H9 (cell line): ENCODE data around the gene TRPM2. TPM values are rescaled to one million over a fixed set of nuclear protein-coding genes. Genes with fewer than 3 reads are reported as not detected.

Experiments
- DNase-seq: peaks from one replicate; pipeline ENCODE4 v3.0.0-alpha.2; 2017
- H2AFZ ChIP-seq: one replicate; pipeline ENCODE4 v1.6.1; 2013; ENCODE audit warnings: mild to moderate bottlenecking, low read length, control low read depth, moderate library complexity
- H2AK5ac ChIP-seq: 2 replicates; pipeline ENCODE4 v1.6.1; 2013; ENCODE audit warnings: low read length, control low read depth, mixed read lengths; ENCODE audit not compliant: insufficient read length
- H2BK120ac ChIP-seq: one replicate; pipeline ENCODE4 v1.6.1; 2013; ENCODE audit warnings: low read depth, mild to moderate bottlenecking, low read length, control low read depth, inconsistent platforms; ENCODE audit not compliant: poor library complexity, severe bottlenecking
- H2BK12ac ChIP-seq: 2 replicates; pipeline ENCODE4 v1.6.1; 2013; ENCODE audit warnings: low read length, control low read depth, mixed read lengths, low read depth; ENCODE audit not compliant: insufficient read length
- H2BK15ac ChIP-seq: 2 replicates; pipeline ENCODE4 v1.6.1; 2013; ENCODE audit warnings: low read depth, low read length, control low read depth
- H2BK20ac ChIP-seq: one replicate; pipeline ENCODE4 v1.6.1; 2013; ENCODE audit warnings: low read depth, mild to moderate bottlenecking, low read length, control low read depth, inconsistent platforms; ENCODE audit not compliant: poor library complexity, severe bottlenecking
- H2BK5ac ChIP-seq: 2 replicates; pipeline ENCODE4 v1.6.1; 2013; ENCODE audit warnings: low read length, control low read depth, mixed read lengths; ENCODE audit not compliant: insufficient read length
- H3K14ac ChIP-seq: 2 replicates; pipeline ENCODE4 v1.6.1; 2013; ENCODE audit warnings: low read length, control low read depth; ENCODE audit not compliant: insufficient read depth
- H3K18ac ChIP-seq: 2 replicates; pipeline ENCODE4 v1.6.1; 2013; ENCODE audit warnings: low read depth, mild to moderate bottlenecking, mixed read lengths, low read length, control low read depth; ENCODE audit not compliant: insufficient read length
- H3K23ac ChIP-seq: 2 replicates; pipeline ENCODE4 v1.6.1; 2013; ENCODE audit warnings: low read length, control low read depth, mixed read lengths, low read depth; ENCODE audit not compliant: insufficient read length
- H3K23me2 ChIP-seq: 2 replicates; pipeline ENCODE4 v1.6.1; 2013; ENCODE audit warnings: low read depth, mild to moderate bottlenecking, mixed read lengths, low read length, control low read depth; ENCODE audit not compliant: insufficient read length, poor library complexity, severe bottlenecking
- H3K27ac ChIP-seq: 2 replicates; pipeline ENCODE4 v1.5.1; 2013; ENCODE audit warnings: low read length, control low read depth, mixed read lengths, low read depth; ENCODE audit not compliant: insufficient read length
- H3K27me3 ChIP-seq: 2 replicates; pipeline ENCODE4 v1.6.1; 2013; ENCODE audit warnings: low read length, control low read depth, inconsistent platforms; ENCODE audit not compliant: insufficient read depth
- H3K4ac ChIP-seq: 2 replicates; pipeline ENCODE4 v1.6.1; 2013; ENCODE audit warnings: low read depth, mild to moderate bottlenecking, control low read depth, inconsistent platforms, low read length, moderate library complexity
- H3K4me1 ChIP-seq: 2 replicates; pipeline ENCODE4 v1.6.1; 2013; ENCODE audit warnings: low read length, control low read depth, inconsistent platforms; ENCODE audit not compliant: insufficient read depth
- H3K4me2 ChIP-seq: 2 replicates; pipeline ENCODE4 v1.6.1; 2013; ENCODE audit warnings: low read length, control low read depth, mixed read lengths; ENCODE audit not compliant: insufficient read length, insufficient read depth
- H3K56ac ChIP-seq: 2 replicates; pipeline ENCODE4 v1.6.1; 2013; ENCODE audit warnings: low read depth, mild to moderate bottlenecking, mixed read lengths, low read length, control low read depth; ENCODE audit not compliant: insufficient read length
- H3K79me1 ChIP-seq: 2 replicates; pipeline ENCODE4 v1.6.1; 2013; ENCODE audit warnings: low read depth, mild to moderate bottlenecking, moderate library complexity, low read length, control low read depth, inconsistent platforms; ENCODE audit not compliant: insufficient read depth, poor library complexity, severe bottlenecking
- H3K79me2 ChIP-seq: 2 replicates; pipeline ENCODE4 v1.6.1; 2013; ENCODE audit warnings: low read length, control low read depth, inconsistent platforms; ENCODE audit not compliant: insufficient read depth
- H3K9ac ChIP-seq: 2 replicates; pipeline ENCODE4 v1.6.1; 2013; ENCODE audit warnings: low read length, control low read depth, mixed read lengths; ENCODE audit not compliant: insufficient read length; ENCODE audit errors: extremely low read depth
- H3K9me3 ChIP-seq: one replicate; pipeline ENCODE4 v1.6.1; 2013; ENCODE audit warnings: low read depth, low read length, inconsistent platforms; ENCODE audit not compliant: control insufficient read depth
- H3T11ph ChIP-seq: one replicate; pipeline ENCODE4 v1.6.1; 2013; ENCODE audit warnings: mild to moderate bottlenecking, low read length, control low read depth, inconsistent platforms
- H4K20me1 ChIP-seq: one replicate; pipeline ENCODE4 v1.6.1; 2013; ENCODE audit not compliant: control insufficient read depth, insufficient read length, insufficient read depth
- H4K5ac ChIP-seq: 2 replicates; pipeline ENCODE4 v1.6.1; 2013; ENCODE audit warnings: low read depth, mild to moderate bottlenecking, mixed read lengths, low read length, control low read depth; ENCODE audit not compliant: insufficient read length
- H4K8ac ChIP-seq: replicated peaks from 2 replicates; pipeline ENCODE4 v1.6.1; 2013; ENCODE audit warnings: low read length, control low read depth, mixed read lengths, low read depth; ENCODE audit not compliant: insufficient read length
- H4K91ac ChIP-seq: 2 replicates; pipeline ENCODE4 v1.6.1; 2013; ENCODE audit warnings: low read depth, mild to moderate bottlenecking, moderate library complexity, mixed read lengths, low read length, control low read depth; ENCODE audit not compliant: insufficient read length
- H3K27ac Mint-ChIP-seq, 3 experiments: 2 replicates in 2 of 3; 3 replicates in 1 of 3; pipeline ENCODE4 v1.8.0; 2020 to 2021; ENCODE audit warnings: mixed read lengths in 3 of 3, mild to moderate bottlenecking in 1 of 3, moderate library complexity in 1 of 3
- H3K27me3 Mint-ChIP-seq: 2 replicates; pipeline ENCODE4 v1.8.0; 2021; ENCODE audit warnings: low read depth, mild to moderate bottlenecking, moderate library complexity, mixed read lengths
- H3K36me3 Mint-ChIP-seq, 3 experiments: 2 replicates in 2 of 3; 3 replicates in 1 of 3; pipeline ENCODE4 v1.8.0; 2020 to 2021; ENCODE audit warnings: low read depth in 3 of 3, mixed read lengths in 3 of 3; ENCODE audit not compliant: insufficient read depth in 1 of 3
- H3K4me1 Mint-ChIP-seq, 2 experiments: 2 replicates each; pipeline ENCODE4 v1.8.0; 2020; ENCODE audit warnings: mixed read lengths in 2 of 2
- H3K4me3 Mint-ChIP-seq, 2 experiments: 2 replicates in 1 of 2; 3 replicates in 1 of 2; pipeline ENCODE4 v1.8.0; 2020 to 2021; ENCODE audit warnings: mild to moderate bottlenecking in 2 of 2, mixed read lengths in 2 of 2, moderate library complexity in 1 of 2
- H3K9me3 Mint-ChIP-seq, 2 experiments: 2 replicates in 1 of 2; 3 replicates in 1 of 2; pipeline ENCODE4 v1.8.0; 2020; ENCODE audit warnings: mild to moderate bottlenecking in 2 of 2, mixed read lengths in 2 of 2, moderate library complexity in 1 of 2
- CTCF ChIP-seq: fragments of 200-600 bp; sonication (generic); conservative IDR thresholded peaks from 3 replicates; pipeline ENCODE4 v1.8.0; 2021; ENCODE audit warnings: antibody characterized with exemption, mild to moderate bottlenecking
- WGBS: extraction: QIAGEN DNeasy Blood & Tissue Kit; methylation state at CpG from one replicate; pipeline ENCODE4 v1.1.7; 2013; ENCODE audit warnings: missing lambda C conversion rate, low lambda C conversion rate, mixed read lengths; ENCODE audit not compliant: insufficient read length; ENCODE audit errors: extremely low coverage; 5-methylcytosine and 5-hydroxymethylcytosine counted together
- total RNA-seq: library from RNA; stranded (reverse); gene quantifications from 2 replicates; pipeline ENCODE4 v1.2.1, GENCODE V29; 2021

Gene TRPM2
- total RNA-seq, 1 experiment from 2014 or later: 0.68 TPM

DNA sequence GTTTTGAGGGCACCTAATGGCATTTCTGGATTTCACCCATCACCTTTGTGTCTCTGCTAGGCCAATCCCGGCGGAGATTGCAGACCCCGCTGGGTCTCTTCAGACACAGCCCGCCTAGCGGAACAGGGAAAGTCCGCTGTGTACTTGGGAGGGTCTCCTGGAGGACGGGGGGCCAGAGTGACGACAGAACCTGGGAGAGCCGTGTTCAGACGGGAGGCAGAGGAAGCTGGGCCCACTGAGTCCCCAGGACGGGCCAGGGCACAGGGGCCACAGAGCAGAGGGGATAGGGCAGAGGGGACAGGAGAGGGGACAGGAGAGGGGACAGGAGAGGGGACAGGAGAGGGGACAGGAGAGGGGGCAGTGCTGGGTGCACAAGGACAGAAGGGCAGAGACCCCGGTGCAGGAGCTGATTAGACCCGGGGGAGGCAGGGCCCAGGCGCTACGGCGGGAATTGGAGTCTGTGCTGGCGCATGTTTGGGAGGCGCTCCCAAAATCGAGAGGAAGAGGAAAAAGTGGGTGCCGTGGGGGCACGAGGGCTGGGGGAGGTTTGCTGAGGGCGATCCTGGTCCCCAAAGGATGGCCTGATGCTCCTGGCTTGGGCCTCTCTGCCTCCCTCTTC lies 12.7 kb downstream of the TRPM2 start:
- no peak overlapping the region for H3K4me2 ChIP-seq
- no peaks in the 10 kb centered on the region; a peak in 1 of 7 replicates for H3K36me3 Mint-ChIP-seq
- H3K4me1 Mint-ChIP-seq: peaks cover 2 to 9% of the 10 kb centered on the region in 2 experiments; a peak in 2 of 4 replicates
- no peak overlapping the region for H2BK120ac ChIP-seq
- H3K9me3 ChIP-seq: no peaks in the 10 kb centered on the region
- WGBS: no CpG with 5 or more reads among the region's 22 CpGs
- H3K79me2 ChIP-seq: no peaks in the 10 kb centered on the region
- no peak overlapping the region for H3K14ac ChIP-seq
- H3K56ac ChIP-seq: no peak overlapping the region
- no peak overlapping the region for H3T11ph ChIP-seq
- H3K23me2 ChIP-seq: peaks cover 3% of the 10 kb centered on the region
- H4K20me1 ChIP-seq: no peaks in the 10 kb centered on the region
- H3K27ac Mint-ChIP-seq: no peak overlapping the region
- H3K23ac ChIP-seq: no peak overlapping the region
- H4K5ac ChIP-seq: no peak overlapping the region
- no peak overlapping the region for H4K8ac ChIP-seq
- no peak overlapping the region for H2BK15ac ChIP-seq
- peaks cover 4% of the 10 kb centered on the region; the same call in 1 of the 2 replicates for H3K27me3 ChIP-seq
- H3K27me3 Mint-ChIP-seq: peaks cover 33% of the 10 kb centered on the region
- H3K4me1 ChIP-seq: no peaks in the 10 kb centered on the region
- no peak overlapping the region for H3K4me3 Mint-ChIP-seq
- no peak overlapping the region for H2BK20ac ChIP-seq
- H3K27ac ChIP-seq: no peak overlapping the region
- DNase-seq: peak; percentile 14
- TF ChIP-seq CTCF: no peak
- H2AFZ ChIP-seq: no peak overlapping the region
- H3K4ac ChIP-seq: no peak overlapping the region
- no peak overlapping the region for H2BK5ac ChIP-seq
- no peak overlapping the region for H4K91ac ChIP-seq
- H3K18ac ChIP-seq: no peak overlapping the region
- no peaks in the 10 kb centered on the region for H3K79me1 ChIP-seq
- H3K9me3 Mint-ChIP-seq: peaks cover 0 to 2% of the 10 kb centered on the region in 2 experiments; a peak in 2 of 5 replicates
- H3K9ac ChIP-seq: no peak overlapping the region
- H2BK12ac ChIP-seq: no peak overlapping the region
- H2AK5ac ChIP-seq: no peak overlapping the region
